PC-3 (cell line): ENCODE measurements around the gene EPN2. TPM values are rescaled to one million over a fixed set of nuclear protein-coding genes. Genes with fewer than 3 reads are reported as not detected.

Experiments used
- ATAC-seq: fragments of 200-7000 bp; cut with Tn5 transposase; 2 replicates; pipeline ENCODE4 v1.9.1; 2020; ENCODE audit warnings: mild to moderate bottlenecking, moderate library complexity
- BruUV-seq: library from RNA; stranded (reverse); fragments of 400-500 nt; replicated peaks from 2 replicates; lab custom pipeline; 2021; lab: Mats Ljungman, UMichigan
- CTCF ChIA-PET: fragments of 300-600 bp; sonication (Branson Sonifier 250); formaldehyde crosslinking; loops from one replicate; lab custom pipeline; 2022; ENCODE audit warnings: antibody characterized with exemption; lab: Charles Lee
- POLR2A ChIA-PET: fragments of 300-600 bp; sonication (Branson Sonifier 250); formaldehyde crosslinking; loops from one replicate; lab custom pipeline; 2022; ENCODE audit warnings: antibody characterized with exemption; ENCODE audit not compliant: unreplicated experiment; lab: Charles Lee
- DNase-seq: peaks from one replicate; pipeline ENCODE4 v3.0.0-alpha.2; 2015
- H2AFZ ChIP-seq: fragments of 300-600 bp; sonication (generic); 2 replicates; pipeline ENCODE4 v1.6.0; 2016; ENCODE audit warnings: antibody characterized with exemption, low read length
- H3F3A ChIP-seq: fragments of 300-600 bp; sonication (generic); one replicate; pipeline ENCODE4 v1.6.0; 2017; ENCODE audit warnings: antibody characterized with exemption, low read length, control low read depth, mild to moderate bottlenecking; ENCODE audit not compliant: unreplicated experiment
- H3K27ac ChIP-seq: fragments of 300-600 bp; sonication (generic); 2 replicates; pipeline ENCODE4 v1.5.1; 2016; ENCODE audit warnings: mild to moderate bottlenecking, low read length
- H3K27me3 ChIP-seq: fragments of 300-600 bp; sonication (generic); 2 replicates; pipeline ENCODE4 v1.6.1; 2016; ENCODE audit warnings: low read length, mixed read lengths
- H3K36me3 ChIP-seq: fragments of 300-600 bp; sonication (generic); 2 replicates; pipeline ENCODE4 v1.6.1; 2016; ENCODE audit warnings: low read depth, mixed run types, low read length, mixed read lengths
- H3K4me1 ChIP-seq: fragments of 300-600 bp; sonication (generic); 2 replicates; pipeline ENCODE4 v1.5.1; 2016; ENCODE audit warnings: low read length; ENCODE audit not compliant: insufficient read depth
- H3K4me2 ChIP-seq: fragments of 300-600 bp; sonication (generic); 2 replicates; pipeline ENCODE4 v1.6.0; 2016; ENCODE audit warnings: low read length
- H3K4me3 ChIP-seq: fragments of 300-600 bp; sonication (generic); 2 replicates; pipeline ENCODE4 v1.5.1; 2016; ENCODE audit warnings: mild to moderate bottlenecking, low read length, mixed read lengths
- H3K79me2 ChIP-seq: fragments of 300-600 bp; sonication (generic); 2 replicates; pipeline ENCODE4 v1.6.1; 2017; ENCODE audit warnings: low read length, mixed read lengths
- H3K9ac ChIP-seq: fragments of 300-600 bp; sonication (generic); 2 replicates; pipeline ENCODE4 v1.6.0; 2016; ENCODE audit warnings: mild to moderate bottlenecking, low read length
- H3K9me2 ChIP-seq: fragments of 300-600 bp; sonication (generic); replicated peaks from 2 replicates; pipeline ENCODE4 v1.6.1; 2016; ENCODE audit warnings: mixed run types, low read length, mixed read lengths
- H3K9me3 ChIP-seq: fragments of 300-600 bp; sonication (generic); 2 replicates; pipeline ENCODE4 v1.6.1; 2016; ENCODE audit warnings: low read length, mixed read lengths
- H4K20me1 ChIP-seq: fragments of 300-600 bp; sonication (generic); 2 replicates; pipeline ENCODE4 v1.6.1; 2016; ENCODE audit warnings: low read length, mixed read lengths
- CTCF ChIP-seq: fragments of 300-600 bp; sonication (generic); conservative IDR thresholded peaks from 2 replicates; pipeline ENCODE4 v1.5.1; 2017; ENCODE audit warnings: antibody characterized with exemption, low read depth, mild to moderate bottlenecking, low read length
- EZH2 ChIP-seq: fragments of 300-600 bp; sonication (generic); IDR thresholded peaks from one replicate; pipeline ENCODE4 v1.6.1; 2017; ENCODE audit warnings: antibody characterized with exemption, mild to moderate bottlenecking, low read length; ENCODE audit not compliant: unreplicated experiment
- EZH2phosphoT487 ChIP-seq: fragments of 300-600 bp; sonication (generic); IDR thresholded peaks from 2 replicates; pipeline ENCODE4 v1.6.1; 2018; ENCODE audit warnings: mild to moderate bottlenecking, antibody characterized with exemption, low read length, borderline replicate concordance
- intact Hi-C: fragments of 100-400 bp; cut with micrococcal nuclease; formaldehyde crosslinking; loops from 2 replicates; pipeline ENCODE4 v1.9.0; 2023
- microRNA-seq: library from miRNA; unstranded; fragments of <30 nt; microRNA quantifications from one replicate; pipeline ENCODE4 v1.1.0, GENCODE V29; 2020; ENCODE audit not compliant: unreplicated experiment
- total RNA-seq: library from RNA; depleted of rRNA; stranded (reverse); fragments of >200 nt; gene quantifications from 2 replicates; pipeline ENCODE4 v1.2.3, GENCODE V29; 2014; rRNA removed

Gene EPN2
- total RNA-seq, 1 experiment from 2014 or later = 46.4 TPM

- no peak overlapping the region for H2AFZ ChIP-seq
- H3F3A ChIP-seq = no peaks in the 10 kb centered on the region
- BruUV-seq = no TSS peak
- no peak overlapping the region for H3K9ac ChIP-seq
- no peak overlapping the region for H3K4me3 ChIP-seq
- no peaks in the 10 kb centered on the region for H3K9me2 ChIP-seq
- H3K4me1 ChIP-seq = peaks cover 13% of the 10 kb centered on the region; the same call in 1 of the 2 replicates
- no peaks in the 10 kb centered on the region for H4K20me1 ChIP-seq
- H3K79me2 ChIP-seq = peaks cover 14% of the 10 kb centered on the region
- no peaks in the 10 kb centered on the region for H3K9me3 ChIP-seq
- no peak overlapping the region for H3K27ac ChIP-seq
- TF ChIP-seq CTCF = no peak
- no peak for TF ChIP-seq EZH2phosphoT487
- no peak for TF ChIP-seq EZH2
- ChIA-PET CTCF (no interaction called here), POLR2A (no interaction called here)
- H3K27me3 ChIP-seq = no peaks in the 10 kb centered on the region
- no peak for DNase-seq
- no peak for ATAC-seq
- H3K4me2 ChIP-seq = no peak overlapping the region
- intact Hi-C loops = no loop called here
- H3K36me3 ChIP-seq = peaks cover 26% of the 10 kb centered on the region
Measured at GRCh38 chr17:19384723-19385391, 147.7 kb downstream of the EPN2 start.

- H3K9ac ChIP-seq = no peak overlapping the region
- no peaks in the 10 kb centered on the region for H3K27me3 ChIP-seq
- H4K20me1 ChIP-seq = no peaks in the 10 kb centered on the region
- H2AFZ ChIP-seq = no peak overlapping the region
- H3K4me2 ChIP-seq = no peak overlapping the region
- peaks cover 13% of the 10 kb centered on the region; the same call in 1 of the 2 replicates for H3K4me1 ChIP-seq
- H3K27ac ChIP-seq = no peak overlapping the region
- CTCF ChIA-PET = no interaction called here
- DNase-seq (no peak), ATAC-seq (no peak)
- H3K4me3 ChIP-seq = no peak overlapping the region
- intact Hi-C loops = no loop called here
- POLR2A ChIA-PET = no interaction called here
- H3K9me2 ChIP-seq = no peaks in the 10 kb centered on the region
- no peaks in the 10 kb centered on the region for H3F3A ChIP-seq
- H3K9me3 ChIP-seq = no peaks in the 10 kb centered on the region
- no peak for TF ChIP-seq EZH2
- no peak for TF ChIP-seq CTCF
- TF ChIP-seq EZH2phosphoT487 = no peak
- peaks cover 8% of the 10 kb centered on the region; the same call in 1 of the 2 replicates for H3K79me2 ChIP-seq
- H3K36me3 ChIP-seq = peaks cover 19% of the 10 kb centered on the region
- BruUV-seq = no TSS peak
Measured at GRCh38 chr17:19385521-19385983, 148.4 kb downstream of the EPN2 start.

Small RNA genes within 50 kb of the gene (microRNA-seq; reads per million reads assigned to microRNA genes)
- gene MIR1180 = 1,001 reads per million, percentile 84 among the genes with 10 or more reads in this experiment

Other genes with a start within 250 kb of the EPN2 start
- gene FAM83G, start 232.6 kb upstream of the EPN2 start, total RNA-seq = 0.26 and 4.7 TPM in 2 replicates
- gene GRAP, start 190.4 kb upstream of the EPN2 start, total RNA-seq = not detected in 2 replicates
- gene GRAPL, start 109.8 kb upstream of the EPN2 start, total RNA-seq = not detected in 2 replicates
- gene B9D1, start 125.4 kb downstream of the EPN2 start, total RNA-seq = 42.8 and 48.0 TPM in 2 replicates
- 9.8 and 18.5 TPM in 2 replicates for gene MAPK7, start 141.1 kb downstream of the EPN2 start, total RNA-seq
- gene MFAP4, start 149.8 kb downstream of the EPN2 start, total RNA-seq = not detected in 2 replicates
- 0.18 and 1.0 TPM in 2 replicates for gene RNF112, start 173.9 kb downstream of the EPN2 start, total RNA-seq